Mammary epithelial cell (primary cell): ENCODE measurements around the gene MAP3K5.

ENCODE experiments used
- CTCF ChIP-seq, 2 donors: IDR thresholded peaks in 1 of 2; conservative IDR thresholded peaks in 1 of 2; 2 replicates each; pipeline ENCODE4 v1.5.1; 2011 to 2012; ENCODE audit warnings: inconsistent platforms in 2 of 2, low read length in 2 of 2, mild to moderate bottlenecking in 2 of 2, control low read depth in 1 of 2, low read depth in 1 of 2; ENCODE audit not compliant: insufficient read depth in 1 of 2; ENCODE audit errors: extremely low read depth in 1 of 2
- EZH2 ChIP-seq: IDR thresholded peaks from 2 replicates; pipeline ENCODE4 v1.6.1; 2012; ENCODE audit warnings: low read length, inconsistent platforms, borderline replicate concordance

GRCh38 chr6:136535880-136536650 is 256.2 kb downstream of the MAP3K5 start:
- TF ChIP-seq CTCF (conservative IDR thresholded peaks at IDR 0.05 in 1 of 2, IDR thresholded peaks at IDR 0.05 in 1 of 2; ENCODE audit: extremely low read depth in 1 of 2, insufficient read depth in 1 of 2, low read depth in 1 of 2, low read length in 2 of 2) (no peak), EZH2 (no peak)
